ENCODE measurements around the gene PECR.
A peak's percentile ranks its signal among the peaks of the same experiment; 100 is the strongest.
"Not testable (repeated sequence)": the region's sequence is repeated elsewhere in the genome, so short reads cannot be mapped to it uniquely, and the experiment has no call there.

PECR gene

GRCh38 chr2:216023055-216023648 is 58.5 kb downstream of the PECR start:
- peak in 2 of 5 donors; percentile 26 to 49 for DNase-seq

- DNase-seq = no peak
Observed at GRCh38 chr2:216021768-216022565, 59.6 kb downstream of the PECR start.

- DNase-seq = no peak
Observed at GRCh38 chr2:216018709-216019108, 62.9 kb downstream of the PECR start.

DNA sequence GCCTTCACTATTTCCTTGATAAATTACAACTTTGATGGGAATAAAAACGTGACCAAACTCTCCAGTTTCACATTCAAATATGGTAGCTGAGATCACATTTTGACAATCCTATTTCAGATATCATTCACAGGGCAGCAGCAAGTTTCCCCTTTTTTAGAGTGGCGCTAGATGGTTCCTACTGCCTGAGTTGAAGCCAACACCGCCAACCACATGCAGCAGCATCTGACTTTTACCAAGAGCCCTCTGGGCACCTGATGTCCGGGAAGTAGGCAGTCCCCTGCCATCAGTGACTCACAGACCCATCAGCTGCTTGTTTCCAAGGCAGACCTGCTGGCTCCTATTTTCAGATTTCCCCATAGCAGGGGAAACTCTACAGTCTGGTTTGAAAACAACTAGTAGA is 64.2 kb downstream of the PECR start:
- DNase-seq = peak in 1 of 5 donors; percentile 77

DNA sequence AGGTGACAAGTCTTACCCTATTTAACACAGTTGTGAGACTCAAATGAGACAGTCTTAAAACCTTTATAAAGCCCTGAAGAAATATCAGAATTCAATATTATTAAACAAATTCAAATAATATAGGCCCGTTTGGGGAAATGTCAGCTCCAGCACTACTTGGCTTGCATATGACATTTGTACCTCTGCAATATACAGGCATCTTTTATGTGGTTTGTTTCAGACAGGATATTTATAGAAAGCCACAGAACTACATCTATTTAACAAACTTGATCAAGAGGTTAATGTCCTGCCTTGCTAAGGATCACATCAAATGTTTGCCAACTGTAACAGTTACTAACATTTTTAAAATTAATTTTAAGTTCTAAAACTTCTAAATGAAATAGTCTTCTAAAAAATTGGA is 65.0 kb downstream of the PECR start:
- DNase-seq = peak in 1 of 5 donors; percentile 21

- DNase-seq = peak in 4 of 5 donors; percentile 21 to 89 (median 36)
Observed at GRCh38 chr2:216015722-216016464, 65.7 kb downstream of the PECR start.

DNA sequence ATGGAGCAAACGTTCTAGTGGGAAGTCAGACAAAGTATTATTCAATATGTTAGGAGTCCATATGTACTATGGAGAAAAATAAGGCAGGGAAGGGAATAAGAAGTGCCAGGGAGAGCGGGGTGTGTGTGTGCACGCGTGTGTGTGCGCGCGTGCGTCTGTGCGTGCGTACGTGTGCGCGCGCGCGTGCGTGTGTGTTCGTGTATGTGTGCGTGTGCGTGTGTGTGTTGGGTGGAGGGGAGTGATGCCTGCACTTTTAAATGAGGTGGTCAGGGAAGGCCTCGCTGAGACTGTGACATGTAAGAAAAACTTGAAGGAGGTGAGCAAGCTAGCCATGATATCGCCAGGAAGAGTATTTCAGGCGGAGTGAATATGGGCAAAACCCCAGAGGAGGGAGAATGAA is 66.6 kb downstream of the PECR start:
- no peak for DNase-seq

- no peak for DNase-seq
Observed at GRCh38 chr2:216014006-216014405, 67.6 kb downstream of the PECR start.

GRCh38 chr2:216013080-216013909 is 68.3 kb downstream of the PECR start, which contains the start of gene MREG:
MREG (minus strand) TSS chr2:216013551; CDS start chr2:216013327, 224 bp downstream.
- DNase-seq = peak; percentile 67 to 84 (median 76)

DNA sequence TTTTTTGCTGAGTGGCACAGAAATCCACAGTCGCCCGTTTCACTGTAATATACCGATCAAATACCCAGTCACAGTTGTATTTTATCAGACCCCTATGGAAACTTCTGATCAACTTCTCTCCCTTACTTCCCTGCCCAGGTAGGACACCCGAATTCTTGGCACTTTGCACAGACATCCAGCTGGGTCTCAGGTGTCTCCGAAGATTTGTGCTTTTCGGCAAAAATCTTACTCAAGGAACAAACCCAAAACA is 68.9 kb downstream of the PECR start:
- no peak for DNase-seq

DNA sequence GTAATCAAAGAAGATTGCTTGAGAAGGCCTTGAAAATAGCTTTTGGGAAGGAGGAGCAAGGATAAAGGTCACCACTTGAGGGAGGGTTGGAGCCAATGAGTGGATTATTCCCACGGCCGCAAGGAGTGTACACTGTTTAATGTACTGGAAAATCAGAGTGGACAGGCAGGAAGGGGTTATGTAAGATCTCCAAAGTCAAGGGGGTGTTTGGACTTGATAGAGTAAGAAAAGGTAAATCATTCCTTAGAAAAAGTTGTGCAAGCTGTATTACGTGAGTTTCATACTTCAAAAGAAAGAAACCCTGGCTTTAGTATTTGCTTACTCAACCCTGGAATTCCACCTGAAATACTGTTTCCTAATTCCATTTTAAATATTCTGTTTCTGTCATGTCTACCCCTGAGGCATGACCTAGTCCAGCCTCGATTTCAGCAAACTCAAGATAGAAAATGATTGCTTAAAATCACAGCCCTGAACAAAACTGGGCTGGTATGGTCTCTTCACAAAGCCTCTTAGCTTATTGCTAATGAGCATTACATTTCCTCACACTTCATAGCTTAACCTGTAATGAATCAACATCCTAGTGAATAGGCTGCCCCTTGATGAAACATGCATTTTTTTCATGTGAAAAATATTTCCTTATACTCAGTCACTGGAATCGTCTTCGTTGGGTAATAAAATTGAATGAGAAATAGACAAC is 69.3 kb downstream of the PECR start:
- DNase-seq = no peak

DNA sequence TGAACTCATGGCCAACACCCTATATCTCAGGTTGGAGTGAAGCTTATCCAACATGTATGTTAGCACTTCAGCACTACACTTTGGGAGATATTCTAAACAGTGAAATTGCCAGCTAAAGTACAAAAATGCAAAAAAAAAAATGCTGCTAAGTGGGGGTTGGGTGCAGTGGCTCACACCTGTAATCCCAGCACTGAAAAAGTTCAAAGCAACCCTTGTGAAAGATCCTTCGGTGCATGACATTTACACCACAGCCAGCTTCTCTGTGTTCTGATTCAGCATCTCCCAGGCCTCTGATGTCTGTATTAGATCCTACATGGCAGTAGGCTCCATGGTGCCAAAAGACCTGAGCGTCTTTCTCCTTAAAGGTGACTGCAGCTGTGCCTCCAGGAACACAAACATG is 72.4 kb downstream of the PECR start:
- not testable (repeated sequence) for DNase-seq

- DNase-seq = no peak
Observed at GRCh38 chr2:216008387-216008786, 73.2 kb downstream of the PECR start.

- peak in 1 of 5 donors; percentile 62 for DNase-seq
Observed at GRCh38 chr2:216006164-216006663, 75.4 kb downstream of the PECR start.

DNA sequence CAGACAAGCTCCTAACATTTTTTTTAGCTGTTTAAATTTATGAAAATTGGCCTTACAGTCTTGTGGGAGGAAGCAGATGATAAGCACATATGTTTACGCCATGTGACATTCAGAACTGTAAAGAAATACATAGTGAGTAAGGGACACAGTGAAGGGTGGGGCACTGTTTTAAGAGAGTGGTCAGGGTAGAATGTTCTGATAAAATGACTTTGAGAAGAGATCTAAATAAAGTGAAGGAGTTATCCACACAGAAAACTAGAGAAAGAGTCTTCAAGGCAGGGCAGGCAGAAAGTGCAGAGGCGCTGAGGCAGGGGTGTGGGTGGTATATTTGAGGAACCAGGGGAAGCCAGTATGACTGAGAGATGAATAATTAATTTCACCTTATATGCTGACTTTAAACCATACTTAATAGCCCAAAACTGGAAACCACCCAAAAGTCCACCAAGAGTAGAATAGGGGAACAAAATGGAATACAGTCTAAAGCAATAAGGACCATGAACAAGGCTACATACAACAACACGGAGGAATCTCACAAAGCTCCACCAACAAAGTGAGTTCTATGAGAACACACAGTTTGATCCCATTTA is 76.8 kb downstream of the PECR start:
- no peak for DNase-seq

DNA sequence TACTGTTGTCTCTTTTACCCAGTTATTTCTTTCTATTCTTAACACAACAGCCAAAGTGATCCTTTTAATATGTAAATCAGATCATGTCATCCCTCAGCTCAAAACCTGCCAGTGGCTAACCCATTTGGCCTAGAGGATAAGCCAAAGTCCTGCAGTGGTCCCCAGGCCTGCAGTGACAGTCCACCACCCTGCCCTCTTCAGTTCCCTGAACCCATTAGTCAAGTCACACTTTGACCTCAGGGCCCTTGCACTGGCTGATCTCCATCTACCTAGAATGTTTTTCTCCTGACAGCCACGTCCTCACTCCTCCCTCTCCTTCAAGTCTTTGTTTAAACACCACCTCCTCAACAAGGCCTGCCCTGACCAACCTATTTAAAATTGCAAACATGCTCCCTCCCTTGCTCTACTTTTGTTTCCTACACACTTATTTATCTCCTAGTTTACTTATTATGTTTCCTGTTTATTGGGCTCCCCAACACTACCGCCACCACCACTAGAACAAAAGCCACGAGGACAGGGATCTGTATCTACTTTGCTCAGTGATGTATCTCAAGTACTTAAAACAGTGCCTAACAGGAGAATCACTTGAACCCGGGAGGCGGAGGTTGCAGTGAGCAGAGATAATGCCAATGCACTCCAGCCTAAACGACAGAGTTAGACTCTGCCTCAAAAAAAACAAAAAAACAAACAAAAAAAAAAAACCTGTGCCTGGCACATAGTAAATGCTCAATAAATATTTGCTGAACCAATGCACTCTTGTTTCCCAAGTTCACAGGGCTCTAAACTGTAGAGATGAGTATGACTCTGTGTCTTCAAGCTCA is 77.5 kb downstream of the PECR start:
- DNase-seq = no peak

GRCh38 chr2:216002693-216003092 is 78.9 kb downstream of the PECR start:
- DNase-seq = no peak

GRCh38 chr2:216002101-216002678 is 79.4 kb downstream of the PECR start:
- DNase-seq = no peak

- no peak for DNase-seq
Observed at GRCh38 chr2:216001216-216002100, 80.2 kb downstream of the PECR start.
